HG03342 (cell line): ENCODE measurements around the gene NUP43.
"Not testable (repeated sequence)": the region's sequence is repeated elsewhere in the genome, so short reads cannot be mapped to it uniquely, and the experiment has no call there.

Experiments used
- ATAC-seq: cut with Tn5 transposase; IDR thresholded peaks from one replicate; pipeline ENCODE4 v1.9.1; 2021; ENCODE audit warnings: mild to moderate bottlenecking, moderate library complexity; ENCODE audit not compliant: unreplicated experiment

The NUP43 gene

DNA sequence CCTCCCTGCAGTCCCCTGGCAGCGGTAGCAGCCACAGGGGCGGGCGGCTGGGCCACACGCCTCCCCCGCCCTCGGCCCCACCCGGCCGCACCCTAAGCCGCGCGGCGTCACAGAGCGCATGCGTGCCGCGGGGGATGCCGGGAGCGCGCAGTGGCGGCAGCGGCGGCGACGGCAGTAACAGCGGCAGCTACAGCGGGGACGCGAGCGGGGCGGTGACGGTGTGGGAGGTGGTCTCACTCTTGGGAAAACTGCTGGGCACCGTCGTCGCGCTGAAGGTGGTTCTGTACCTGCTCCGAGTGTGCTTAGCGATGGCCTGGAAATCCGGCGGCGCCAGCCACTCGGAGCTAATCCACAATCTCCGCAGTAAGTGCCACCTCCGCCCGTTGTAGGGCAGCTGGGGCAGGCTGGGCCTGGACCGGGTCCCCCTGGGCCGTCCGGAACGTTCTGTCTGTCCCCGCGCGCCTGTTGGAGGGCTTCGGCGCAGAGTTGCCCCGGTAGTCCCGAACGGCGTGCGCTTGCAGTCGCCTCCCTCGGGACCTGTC lies 3.3 kb upstream of the NUP43 start, which contains the start of gene PCMT1:
TSS of gene PCMT1 (plus strand) at position 148 of the 542 bp plus-strand sequence. CDS start at position 309, 161 bp downstream.
- ATAC-seq, result peak; percentile 83

DNA sequence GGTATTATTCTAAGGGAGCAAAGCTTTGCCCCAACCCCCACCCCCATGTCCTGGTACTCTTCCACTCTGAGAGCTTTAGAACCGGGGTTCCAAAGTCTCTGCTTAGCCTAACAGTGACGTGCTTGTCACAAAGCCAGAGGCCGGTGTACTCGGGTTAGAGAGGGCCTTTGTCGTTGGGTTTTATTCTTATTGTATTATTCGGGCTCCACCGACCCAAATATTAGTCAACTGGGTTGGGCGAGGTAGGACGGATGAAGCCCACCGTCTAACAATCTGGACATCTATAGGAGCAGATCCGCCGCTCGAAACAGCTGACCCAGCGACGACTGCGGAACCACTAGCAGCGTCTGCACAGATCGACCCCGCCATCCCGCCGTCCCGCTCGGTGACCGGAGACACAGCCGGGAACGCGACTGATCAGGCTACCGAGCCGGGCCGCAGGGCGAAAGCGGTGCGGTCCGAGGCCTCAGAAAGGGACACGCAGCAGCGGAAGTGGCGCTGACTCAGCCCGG lies 2.8 kb upstream of the NUP43 start:
- ATAC-seq, result peak; percentile 1

GRCh38 chr6:149745252-149745651 lies 1.1 kb downstream of the NUP43 start:
- not testable (repeated sequence) for ATAC-seq

DNA sequence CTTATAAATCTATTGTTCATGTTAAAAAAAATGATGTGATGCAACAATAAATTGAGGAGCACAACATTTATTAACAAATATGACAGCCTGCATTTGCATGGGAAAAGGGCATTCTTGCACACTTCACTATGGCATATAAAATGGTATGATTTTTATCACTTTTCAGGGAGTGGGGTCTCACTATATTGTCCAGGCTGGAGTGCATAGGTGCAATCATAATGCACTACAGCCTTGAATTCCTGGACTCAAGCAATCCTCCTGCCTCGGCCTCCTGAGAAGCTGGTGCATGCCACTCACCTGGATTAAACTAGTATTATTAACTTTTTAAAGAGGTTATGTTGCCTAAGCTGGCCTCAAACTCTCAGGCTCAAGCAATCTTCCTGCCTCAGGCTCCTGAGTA lies 11.4 kb downstream of the NUP43 start:
- ATAC-seq, result no peak

GRCh38 chr6:149733089-149733720 lies 13.1 kb downstream of the NUP43 start:
- no peak for ATAC-seq

DNA sequence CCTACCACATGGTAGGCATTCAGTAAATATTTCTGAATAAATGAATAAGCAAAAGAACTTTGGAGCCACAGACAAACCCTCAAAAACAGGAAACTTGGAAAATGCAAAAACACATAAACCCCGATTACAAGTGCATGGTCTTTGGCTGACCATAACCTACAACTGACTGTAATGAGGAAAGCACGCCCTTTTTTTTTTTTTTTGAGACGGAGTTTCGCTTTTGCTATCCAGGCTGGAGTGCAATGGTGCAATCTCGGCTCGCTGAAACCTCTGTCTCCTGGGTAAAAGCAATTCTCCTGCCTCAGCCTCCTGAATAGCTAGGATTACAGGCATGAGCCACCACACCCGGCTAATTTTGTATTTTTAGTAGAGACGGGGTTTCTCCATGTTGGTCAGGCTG lies 16.5 kb downstream of the NUP43 start:
- ATAC-seq, result no peak

GRCh38 chr6:149728499-149729234 lies 17.7 kb downstream of the NUP43 start:
- ATAC-seq, result no peak

DNA sequence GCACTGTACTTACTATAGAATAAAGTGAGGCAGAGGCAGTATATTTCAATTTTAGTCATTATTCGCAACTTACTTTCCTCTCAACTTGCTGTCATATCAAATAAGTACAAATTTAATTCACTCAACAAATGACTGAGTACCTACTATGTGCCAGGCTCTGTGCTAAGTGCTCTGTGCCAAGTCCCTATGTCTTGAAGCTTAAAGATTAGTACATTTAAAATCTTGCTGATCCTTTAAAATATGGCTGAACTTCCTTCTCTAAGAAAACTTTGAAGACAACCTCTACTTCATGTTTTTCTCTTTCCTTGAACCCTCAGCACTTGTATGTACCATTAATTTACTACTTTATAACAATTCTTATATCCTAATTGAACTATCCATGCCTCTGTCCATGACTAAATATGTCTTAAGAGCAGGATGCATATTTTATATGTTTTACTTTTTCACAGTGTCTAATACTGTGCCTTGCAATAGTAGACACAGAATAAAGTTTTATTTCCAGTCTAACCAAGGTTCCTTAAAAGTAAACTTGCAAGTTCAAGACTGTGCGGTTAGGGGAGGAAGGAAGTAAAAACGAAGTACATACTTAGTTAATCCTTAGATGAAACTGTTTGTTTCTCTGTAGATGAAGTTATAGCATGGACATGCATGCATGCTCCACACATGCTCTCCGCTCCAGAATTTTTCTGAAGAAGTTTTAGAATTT lies 18.4 kb downstream of the NUP43 start:
- no peak for ATAC-seq

DNA sequence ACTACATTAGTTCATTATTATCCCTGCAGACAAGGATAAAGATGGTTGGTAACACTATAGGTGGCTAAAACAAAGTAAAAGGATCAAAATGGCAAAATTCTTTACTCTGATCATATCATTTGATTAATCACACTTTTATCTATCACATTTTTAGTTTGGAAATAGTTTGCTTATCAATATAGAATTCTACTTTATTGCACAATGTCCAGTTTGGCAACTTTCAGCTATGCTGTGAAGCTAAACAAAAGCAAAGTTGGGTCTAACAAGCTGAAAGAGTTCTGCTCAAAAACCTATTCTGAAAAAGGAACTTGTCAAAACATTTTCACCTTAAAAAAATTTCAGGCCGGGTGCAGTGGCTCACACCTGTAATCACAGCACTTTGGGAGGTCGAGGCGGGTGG lies 20.5 kb downstream of the NUP43 start:
- no peak for ATAC-seq

DNA sequence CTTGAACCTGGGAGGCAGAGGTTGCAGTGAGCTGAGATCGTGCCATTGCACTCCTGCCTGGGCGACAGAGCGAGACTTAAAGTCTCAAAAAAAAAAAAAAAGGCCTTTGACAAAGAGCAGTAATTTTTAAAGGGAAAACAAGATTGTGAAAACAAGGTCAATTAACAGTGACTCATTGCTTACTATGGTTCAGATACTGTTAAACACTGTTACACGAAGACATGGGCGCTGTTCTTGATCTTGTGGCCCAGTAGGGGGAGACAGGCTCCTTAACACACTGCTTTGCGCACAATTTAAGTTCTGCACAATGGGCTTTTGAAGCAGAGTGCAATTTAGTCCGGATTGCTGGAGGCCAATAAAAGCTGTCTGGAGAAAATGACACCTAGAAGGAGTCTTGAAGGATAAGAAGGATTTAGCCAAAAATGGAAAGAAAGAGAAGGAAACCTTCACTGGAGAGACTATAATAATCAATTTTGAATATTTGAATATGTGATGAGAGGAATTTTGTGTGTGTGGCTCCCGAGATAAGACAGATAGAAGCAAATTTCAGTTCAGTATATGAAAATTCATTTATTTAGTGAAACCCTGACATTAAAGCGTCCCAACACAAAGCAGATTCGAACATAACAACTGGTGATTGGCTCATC lies 22.4 kb downstream of the NUP43 start:
- ATAC-seq, result peak; percentile 52

- ATAC-seq, result no peak
Observed at GRCh38 chr6:149723262-149723661, 23.1 kb downstream of the NUP43 start.

DNA sequence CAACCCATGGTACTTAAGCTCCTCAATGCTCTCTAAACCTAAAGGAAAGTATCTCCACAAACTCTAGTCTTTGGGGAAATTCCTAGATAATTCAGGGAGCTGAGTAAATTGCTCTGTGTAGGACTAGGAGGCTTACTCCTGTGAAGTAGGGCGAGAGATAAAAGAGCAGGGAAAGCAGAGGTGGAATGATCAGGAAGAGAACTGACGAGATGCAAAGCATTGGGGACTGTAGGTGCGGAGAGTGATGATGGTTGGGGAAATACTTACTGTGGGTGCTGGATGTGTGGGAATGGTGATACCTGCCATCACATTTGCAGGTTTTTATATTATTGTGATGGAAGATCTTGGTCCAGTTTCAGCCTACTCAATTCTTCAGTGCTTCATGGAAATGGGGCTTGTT lies 26.8 kb downstream of the NUP43 start:
- ATAC-seq, result no peak

GRCh38 chr6:149717588-149718458 lies 28.5 kb downstream of the NUP43 start, which contains the start of gene LATS1:
Gene LATS1, minus strand, starts transcription at chr6:149718101. Its CDS starts 15,975 bp downstream, at chr6:149702126.
- ATAC-seq, result peak; percentile 92

DNA sequence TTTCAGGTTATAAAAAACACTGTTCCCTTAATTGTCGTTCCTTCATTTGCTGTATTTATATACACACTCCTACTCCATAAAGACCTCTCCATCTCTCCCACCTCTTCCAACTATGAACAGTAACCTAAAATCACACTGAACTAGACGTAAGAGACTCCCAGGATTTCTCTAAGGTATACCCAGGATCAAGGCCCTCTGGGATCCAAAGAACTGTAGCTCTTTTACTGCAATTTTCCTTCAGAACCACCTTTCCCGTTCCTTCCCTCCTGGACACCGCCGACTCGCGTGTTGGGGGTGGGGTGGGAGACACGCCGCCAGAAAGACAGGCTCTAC lies 29.1 kb downstream of the NUP43 start:
- ATAC-seq, result no peak

GRCh38 chr6:149716181-149716963 lies 30.0 kb downstream of the NUP43 start:
- ATAC-seq, result no peak

DNA sequence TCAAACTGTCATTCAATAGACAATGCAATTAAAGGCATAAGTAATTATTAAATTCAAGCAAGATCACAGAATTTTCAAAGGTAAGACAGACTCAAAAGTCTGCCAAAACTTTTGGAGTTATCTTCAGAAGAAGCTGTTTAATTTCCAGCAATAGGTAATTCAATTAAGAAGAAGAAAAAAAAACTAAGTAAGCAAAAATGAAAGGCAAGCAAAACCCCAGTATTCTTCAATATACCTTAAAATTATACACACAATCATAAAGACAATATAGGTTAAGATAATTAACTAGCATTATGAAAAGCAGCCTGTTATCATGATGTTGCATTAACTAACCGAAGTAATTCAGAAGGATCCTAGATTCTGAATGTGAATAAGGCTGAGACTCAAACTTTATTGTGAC lies 31.9 kb downstream of the NUP43 start:
- no peak for ATAC-seq

- no peak for ATAC-seq
Observed at GRCh38 chr6:149711711-149712110, 34.6 kb downstream of the NUP43 start.

DNA sequence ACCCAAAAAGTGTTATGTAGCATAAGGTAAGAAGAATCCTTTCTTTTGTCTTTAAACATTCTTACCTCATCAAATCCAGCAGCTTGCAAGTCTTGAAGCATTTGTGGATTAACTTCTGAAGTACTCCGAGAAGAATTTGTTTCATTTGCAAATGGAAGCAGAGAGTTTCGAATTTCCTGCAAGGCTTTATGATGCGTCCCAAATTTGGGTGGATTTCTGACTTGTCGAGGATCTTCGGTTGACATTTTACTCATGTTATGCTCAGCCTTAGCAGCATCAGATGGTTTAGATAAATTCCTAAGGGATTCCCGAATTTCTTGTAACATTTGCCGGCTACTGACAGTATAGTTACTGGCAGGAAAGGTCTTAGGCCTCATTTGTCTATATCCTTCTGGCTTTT lies 44.6 kb downstream of the NUP43 start:
- ATAC-seq, result no peak

DNA sequence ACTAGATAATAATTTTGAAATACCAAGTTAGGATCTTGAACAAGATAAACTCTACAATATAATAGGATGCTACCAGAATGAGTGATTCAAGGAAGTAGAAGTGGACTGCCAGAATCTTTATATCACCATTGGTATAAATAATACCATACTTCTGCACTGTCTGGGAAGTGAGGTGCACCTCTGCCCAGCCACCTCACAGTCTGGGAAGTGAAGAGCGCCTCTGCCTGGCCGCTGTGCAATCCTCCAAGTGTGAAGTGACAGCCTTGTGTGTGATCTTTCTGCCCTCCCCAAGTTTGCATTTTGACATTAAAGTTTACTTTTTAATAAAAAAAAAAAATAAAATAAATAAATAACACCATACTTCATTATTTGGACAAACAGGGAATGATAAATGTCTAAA lies 47.2 kb downstream of the NUP43 start:
- no peak for ATAC-seq
